DOHH2 (cell line): ENCODE data around the gene RNF217.

Experiments
- H3F3A ChIP-seq: fragments of 200-600 bp; sonication (generic), shearing (Covaris generic); 2 replicates; pipeline ENCODE4 v1.6.0; 2016; ENCODE audit warnings: antibody characterized with exemption, mild to moderate bottlenecking; ENCODE audit not compliant: control insufficient read depth, insufficient read depth
- H3K27ac ChIP-seq: fragments of 200-600 bp; sonication (generic); 2 replicates; pipeline ENCODE4 v1.5.1; 2014; ENCODE audit warnings: low read depth, mild to moderate bottlenecking, low read length, moderate library complexity
- H3K27me3 ChIP-seq: fragments of 200-600 bp; sonication (generic); 2 replicates; pipeline ENCODE4 v1.6.1; 2014; ENCODE audit warnings: mild to moderate bottlenecking, low read length, mixed read lengths; ENCODE audit not compliant: control insufficient read depth
- H3K36me3 ChIP-seq: fragments of 200-600 bp; sonication (generic); 2 replicates; pipeline ENCODE4 v1.6.1; 2014; ENCODE audit warnings: mild to moderate bottlenecking, low read length, moderate library complexity, mixed read lengths; ENCODE audit not compliant: control insufficient read depth
- H3K4me1 ChIP-seq: fragments of 200-600 bp; sonication (generic); 2 replicates; pipeline ENCODE4 v1.6.1; 2014; ENCODE audit warnings: mild to moderate bottlenecking, low read length, mixed read lengths; ENCODE audit not compliant: control insufficient read depth
- H3K4me2 ChIP-seq: fragments of 200-600 bp; sonication (generic); 2 replicates; pipeline ENCODE4 v1.6.0; 2014; ENCODE audit warnings: mild to moderate bottlenecking, low read length, moderate library complexity
- H3K4me3 ChIP-seq: fragments of 200-600 bp; sonication (generic); 2 replicates; pipeline ENCODE4 v1.5.1; 2014; ENCODE audit warnings: mild to moderate bottlenecking, low read length, mixed read lengths
- H3K79me2 ChIP-seq: fragments of 200-600 bp; sonication (generic); 2 replicates; pipeline ENCODE4 v1.6.1; 2014; ENCODE audit warnings: mild to moderate bottlenecking, low read length, mixed read lengths; ENCODE audit not compliant: control insufficient read depth
- H3K9me2 ChIP-seq: fragments of 200-600 bp; sonication (generic); replicated peaks from 2 replicates; pipeline ENCODE4 v1.6.1; 2014; ENCODE audit warnings: mild to moderate bottlenecking, low read length, mixed read lengths; ENCODE audit not compliant: control insufficient read depth
- H3K9me3 ChIP-seq: fragments of 200-600 bp; sonication (generic); 2 replicates; pipeline ENCODE4 v1.6.1; 2014; ENCODE audit warnings: antibody characterized with exemption, low read length, mixed read lengths; ENCODE audit not compliant: control insufficient read depth, insufficient read depth
- H4K20me1 ChIP-seq: fragments of 200-600 bp; sonication (generic); 2 replicates; pipeline ENCODE4 v1.6.0; 2014; ENCODE audit warnings: low read depth, mild to moderate bottlenecking, antibody characterized with exemption, low read length, moderate library complexity; ENCODE audit not compliant: control insufficient read depth, insufficient read depth
- CTCF ChIP-seq: fragments of 200-600 bp; sonication (generic); IDR thresholded peaks from one replicate; pipeline ENCODE4 v1.5.1; 2014; ENCODE audit warnings: antibody characterized with exemption, mild to moderate bottlenecking, low read depth, low read length; ENCODE audit not compliant: poor library complexity, severe bottlenecking
- EZH2phosphoT487 ChIP-seq: fragments of 200-600 bp; sonication (generic); IDR thresholded peaks from 2 replicates; pipeline ENCODE4 v1.6.1; 2017; ENCODE audit warnings: borderline replicate concordance, mild to moderate bottlenecking, antibody characterized with exemption, low read length, moderate library complexity, mixed read lengths

RNF217 gene

GRCh38 chr6:124991764-124992295 lies 29.6 kb downstream of the RNF217 start:
- no peaks in the 10 kb centered on the region for H3K79me2 ChIP-seq
- TF ChIP-seq EZH2phosphoT487 (no peak), CTCF (no peak)
- no peaks in the 10 kb centered on the region for H3F3A ChIP-seq
- H4K20me1 ChIP-seq, result no peaks in the 10 kb centered on the region
- H3K27ac ChIP-seq, result no peak overlapping the region
- H3K4me1 ChIP-seq, result no peaks in the 10 kb centered on the region
- H3K36me3 ChIP-seq, result no peaks in the 10 kb centered on the region
- H3K4me2 ChIP-seq, result no peak overlapping the region
- H3K9me3 ChIP-seq, result no peaks in the 10 kb centered on the region
- no peaks in the 10 kb centered on the region for H3K27me3 ChIP-seq
- no peak overlapping the region for H3K4me3 ChIP-seq
- H3K9me2 ChIP-seq, result no peaks in the 10 kb centered on the region

GRCh38 chr6:124993327-124993726 lies 31.1 kb downstream of the RNF217 start:
- no peaks in the 10 kb centered on the region for H3K4me1 ChIP-seq
- H3K4me3 ChIP-seq, result no peak overlapping the region
- no peak overlapping the region for H3K4me2 ChIP-seq
- no peaks in the 10 kb centered on the region for H3K79me2 ChIP-seq
- TF ChIP-seq EZH2phosphoT487 (no peak), CTCF (no peak)
- H4K20me1 ChIP-seq, result no peaks in the 10 kb centered on the region
- H3K27me3 ChIP-seq, result no peaks in the 10 kb centered on the region
- H3K27ac ChIP-seq, result no peak overlapping the region
- H3K9me2 ChIP-seq, result no peaks in the 10 kb centered on the region
- no peaks in the 10 kb centered on the region for H3K36me3 ChIP-seq
- no peaks in the 10 kb centered on the region for H3F3A ChIP-seq
- no peaks in the 10 kb centered on the region for H3K9me3 ChIP-seq

GRCh38 chr6:124994648-124995047 lies 32.4 kb downstream of the RNF217 start:
- no peak for TF ChIP-seq CTCF
- TF ChIP-seq EZH2phosphoT487, result no peak
- Histone ChIP-seq H3K27me3 (no peaks in the 10 kb centered on the region), H3K4me2 (no peak overlapping the region)

GRCh38 chr6:124995131-124995530 lies 32.9 kb downstream of the RNF217 start:
- Histone ChIP-seq H3K36me3 (no peaks in the 10 kb centered on the region), H3K79me2 (no peaks in the 10 kb centered on the region), H3K9me2 (no peaks in the 10 kb centered on the region), H3F3A (no peaks in the 10 kb centered on the region), H3K9me3 (no peaks in the 10 kb centered on the region), H3K27ac (no peak overlapping the region), H3K4me2 (no peak overlapping the region), H3K27me3 (no peaks in the 10 kb centered on the region), H3K4me3 (no peak overlapping the region), H3K4me1 (no peaks in the 10 kb centered on the region), H4K20me1 (no peaks in the 10 kb centered on the region)
- TF ChIP-seq EZH2phosphoT487 (no peak), CTCF (no peak)

More at GRCh38 chr6:124994648-124995047, 32.4 kb downstream of the RNF217 start:
- Histone ChIP-seq H3K36me3 (no peaks in the 10 kb centered on the region), H3K4me1 (no peaks in the 10 kb centered on the region), H3K79me2 (no peaks in the 10 kb centered on the region), H3K4me3 (no peak overlapping the region), H3K27ac (no peak overlapping the region), H3F3A (no peaks in the 10 kb centered on the region), H3K9me2 (no peaks in the 10 kb centered on the region), H4K20me1 (no peaks in the 10 kb centered on the region), H3K9me3 (no peaks in the 10 kb centered on the region)
